GM21529 (cell line): ENCODE measurements around the gene CCDC63.
"Not testable (repeated sequence)": the region's sequence is repeated elsewhere in the genome, so short reads cannot be mapped to it uniquely, and the experiment has no call there.

Experiments used
- ATAC-seq: cut with Tn5 transposase; IDR thresholded peaks from one replicate; pipeline ENCODE4 v1.9.1; 2021; ENCODE audit not compliant: unreplicated experiment

The CCDC63 gene

GRCh38 chr12:110943373-110943772 is 96.6 kb downstream of the CCDC63 start:
- ATAC-seq, result no peak

GRCh38 chr12:110948041-110948440 is 101.3 kb downstream of the CCDC63 start:
- ATAC-seq, result no peak

GRCh38 chr12:110950466-110950865 is 103.7 kb downstream of the CCDC63 start:
- not testable (repeated sequence) for ATAC-seq

GRCh38 chr12:110950867-110951266 is 104.1 kb downstream of the CCDC63 start:
- not testable (repeated sequence) for ATAC-seq
